GM12892 (cell line): Measurements from ENCODE around the gene SCYL1.

Experiments
- POLR2A ChIP-seq: IDR thresholded peaks from 2 replicates; pipeline ENCODE4 v1.6.1; 2011; ENCODE audit warnings: low read depth, low read length, control low read depth
- POLR2AphosphoS5 ChIP-seq: IDR thresholded peaks from 2 replicates; pipeline ENCODE4 v1.6.1; 2011; ENCODE audit warnings: low read depth, low read length, control low read depth
- TAF1 ChIP-seq: IDR thresholded peaks from 2 replicates; pipeline ENCODE4 v1.6.1; 2011; ENCODE audit warnings: low read depth, mild to moderate bottlenecking, control low read depth, low read length, borderline replicate concordance

- TF ChIP-seq TAF1 (no peak), POLR2A (no peak), POLR2AphosphoS5 (no peak)
Observed at GRCh38 chr11:65563601-65564000, 38.7 kb downstream of the SCYL1 start.
